GM19239 (cell line): ENCODE results near the gene DRD1.
"Not testable (repeated sequence)": the region's sequence is repeated elsewhere in the genome, so short reads cannot be mapped to it uniquely, and the experiment has no call there.

Source experiments
- DNase-seq: peaks from one replicate; pipeline ENCODE4 v3.0.0; 2011; ENCODE audit warnings: low spot score; ENCODE audit not compliant: insufficient read length
- FAIRE-seq: peaks from 2 replicates; lab custom pipeline; 2011; peaks lifted over from hg19 to GRCh38; lab: Jason Lieb, UNC

The DRD1 gene

GRCh38 chr5:175438234-175438857 is 5.6 kb downstream of the DRD1 start:
- FAIRE-seq (no peak), DNase-seq (no peak)

GRCh38 chr5:175436359-175436758 is 7.6 kb downstream of the DRD1 start:
- FAIRE-seq (no peak), DNase-seq (no peak)

GRCh38 chr5:175434800-175435199 is 9.2 kb downstream of the DRD1 start:
- no peak for DNase-seq
- no peak for FAIRE-seq

GRCh38 chr5:175427762-175428161 is 16.2 kb downstream of the DRD1 start:
- FAIRE-seq (no peak), DNase-seq (no peak)

- FAIRE-seq: not testable (repeated sequence)
Observed at GRCh38 chr5:175424594-175424993, 19.4 kb downstream of the DRD1 start.

GRCh38 chr5:175422058-175422457 is 21.9 kb downstream of the DRD1 start:
- DNase-seq: no peak
- FAIRE-seq: no peak

More at GRCh38 chr5:175424594-175424993, 19.4 kb downstream of the DRD1 start:
- DNase-seq: not testable (repeated sequence)

GRCh38 chr5:175420383-175420782 is 23.6 kb downstream of the DRD1 start:
- no peak for DNase-seq
- FAIRE-seq: no peak

GRCh38 chr5:175418251-175418650 is 25.7 kb downstream of the DRD1 start:
- DNase-seq: no peak
- FAIRE-seq: no peak

- no peak for FAIRE-seq
- no peak for DNase-seq
Observed at GRCh38 chr5:175417384-175417783, 26.6 kb downstream of the DRD1 start.

GRCh38 chr5:175415303-175415702 is 28.7 kb downstream of the DRD1 start:
- DNase-seq (no peak), FAIRE-seq (no peak)

GRCh38 chr5:175410926-175411325 is 33.1 kb downstream of the DRD1 start:
- DNase-seq: no peak
- no peak for FAIRE-seq

GRCh38 chr5:175406300-175406699 is 37.7 kb downstream of the DRD1 start:
- FAIRE-seq (no peak), DNase-seq (no peak)

GRCh38 chr5:175397590-175398297 is 46.2 kb downstream of the DRD1 start:
- FAIRE-seq, DNase-seq: not testable (repeated sequence)

- DNase-seq, FAIRE-seq: not testable (repeated sequence)
Observed at GRCh38 chr5:175395430-175395829, 48.6 kb downstream of the DRD1 start.

GRCh38 chr5:175394601-175395000 is 49.4 kb downstream of the DRD1 start:
- no peak for DNase-seq
- no peak for FAIRE-seq

GRCh38 chr5:175393897-175394296 is 50.1 kb downstream of the DRD1 start:
- no peak for DNase-seq
- no peak for FAIRE-seq

GRCh38 chr5:175392236-175392635 is 51.7 kb downstream of the DRD1 start:
- DNase-seq: no peak
- FAIRE-seq: no peak

GRCh38 chr5:175390352-175391083 is 53.5 kb downstream of the DRD1 start:
- FAIRE-seq (no peak), DNase-seq (no peak)
